Measurements from ENCODE around the gene TNFAIP3.

GRCh38 chr6:137827977-137828810 is 38.9 kb upstream of the TNFAIP3 start:
- no peak for TF ChIP-seq ZNF274 (IDR thresholded peaks at IDR 0.05; ENCODE audit: low read depth, low read length)
- TF ChIP-seq YY1 (IDR thresholded peaks at IDR 0.05; ENCODE audit: insufficient read depth, insufficient read length), result no peak
- no peak for TF ChIP-seq SUZ12 (IDR thresholded peaks at IDR 0.05; ENCODE audit: extremely low read depth, insufficient read depth, insufficient read length)

All from NT2/D1 (cell line).